ENCODE data around the gene GLIS1.

Gene GLIS1

DNA sequence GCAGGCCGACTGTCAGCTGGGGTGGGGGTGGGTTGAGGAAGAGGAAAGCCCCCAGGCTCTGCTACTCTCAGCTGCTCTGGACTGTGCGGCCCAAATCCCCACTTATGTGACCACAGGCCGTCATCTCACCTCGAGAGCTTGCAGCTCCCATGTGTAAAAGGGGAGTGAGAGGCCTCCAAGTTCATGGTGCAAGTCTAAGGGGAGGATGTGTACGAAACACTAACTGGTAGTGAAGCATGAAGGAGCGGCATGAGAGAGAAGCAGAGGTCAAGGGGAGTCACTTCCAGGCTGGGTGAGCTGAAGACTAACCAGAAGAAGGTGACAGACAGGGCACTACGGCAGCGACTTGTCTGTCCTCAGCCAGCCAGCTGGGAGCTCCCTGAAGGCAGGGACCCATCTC lies 43.8 kb downstream of the GLIS1 start:
- DNase-seq, result no peak
- Histone ChIP-seq H3K36me3 (replicated peaks; ENCODE audit: insufficient read depth, low read length) (no peaks in the 10 kb centered on the region), H3K4me3 (ENCODE audit: low read length) (no peak overlapping the region), H3K9me3 (replicated peaks; ENCODE audit: insufficient read depth, low read length) (no peaks in the 10 kb centered on the region), H4K20me1 (ENCODE audit: insufficient read depth, low read length) (no peaks in the 10 kb centered on the region), H3K9me2 (replicated peaks; ENCODE audit: insufficient read depth, low read length) (no peaks in the 10 kb centered on the region), H3K4me1 (ENCODE audit: low read length) (no peaks in the 10 kb centered on the region), H3F3A (ENCODE audit: insufficient read depth, low read length) (no peaks in the 10 kb centered on the region), H3K27me3 (replicated peaks; ENCODE audit: insufficient read depth, low read length) (no peaks in the 10 kb centered on the region), H3K27ac (ENCODE audit: low read length) (no peak overlapping the region), H3K79me2 (ENCODE audit: low read length) (no peaks in the 10 kb centered on the region), H3K4me2 (ENCODE audit: low read depth, low read length) (no peak overlapping the region), H3K9ac (ENCODE audit: low read length) (no peak overlapping the region), H2AFZ (ENCODE audit: low read length) (no peak overlapping the region)
- TF ChIP-seq EZH2 (optimal IDR thresholded peaks at IDR 0.05; ENCODE audit: low read depth, low read length) (no peak), EZH2phosphoT487 (IDR thresholded peaks at IDR 0.05; ENCODE audit: low read length) (no peak)
- TF ChIP-seq, protein P1, sequence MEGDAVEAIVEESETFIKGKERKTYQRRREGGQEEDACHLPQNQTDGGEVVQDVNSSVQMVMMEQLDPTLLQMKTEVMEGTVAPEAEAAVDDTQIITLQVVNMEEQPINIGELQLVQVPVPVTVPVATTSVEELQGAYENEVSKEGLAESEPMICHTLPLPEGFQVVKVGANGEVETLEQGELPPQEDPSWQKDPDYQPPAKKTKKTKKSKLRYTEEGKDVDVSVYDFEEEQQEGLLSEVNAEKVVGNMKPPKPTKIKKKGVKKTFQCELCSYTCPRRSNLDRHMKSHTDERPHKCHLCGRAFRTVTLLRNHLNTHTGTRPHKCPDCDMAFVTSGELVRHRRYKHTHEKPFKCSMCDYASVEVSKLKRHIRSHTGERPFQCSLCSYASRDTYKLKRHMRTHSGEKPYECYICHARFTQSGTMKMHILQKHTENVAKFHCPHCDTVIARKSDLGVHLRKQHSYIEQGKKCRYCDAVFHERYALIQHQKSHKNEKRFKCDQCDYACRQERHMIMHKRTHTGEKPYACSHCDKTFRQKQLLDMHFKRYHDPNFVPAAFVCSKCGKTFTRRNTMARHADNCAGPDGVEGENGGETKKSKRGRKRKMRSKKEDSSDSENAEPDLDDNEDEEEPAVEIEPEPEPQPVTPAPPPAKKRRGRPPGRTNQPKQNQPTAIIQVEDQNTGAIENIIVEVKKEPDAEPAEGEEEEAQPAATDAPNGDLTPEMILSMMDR (IDR thresholded peaks at IDR 0.05; ENCODE audit: low read length), result no peak

GRCh38 chr1:53694718-53695091 lies 44.3 kb downstream of the GLIS1 start:
- no peaks in the 10 kb centered on the region for H3K9me3 ChIP-seq (replicated peaks; ENCODE audit: insufficient read depth, low read length)

GRCh38 chr1:53693773-53694717 lies 44.9 kb downstream of the GLIS1 start:
- no peak overlapping the region for H3K9ac ChIP-seq (ENCODE audit: low read length)
- no peaks in the 10 kb centered on the region for H3K36me3 ChIP-seq (replicated peaks; ENCODE audit: insufficient read depth, low read length)
- H3K9me3 ChIP-seq (replicated peaks; ENCODE audit: insufficient read depth, low read length), result no peaks in the 10 kb centered on the region
- H3K9me2 ChIP-seq (replicated peaks; ENCODE audit: insufficient read depth, low read length), result no peaks in the 10 kb centered on the region
- no peak overlapping the region for H2AFZ ChIP-seq (ENCODE audit: low read length)
- DNase-seq, result no peak
- no peaks in the 10 kb centered on the region for H3K79me2 ChIP-seq (ENCODE audit: low read length)
- no peak overlapping the region for H3K27ac ChIP-seq (ENCODE audit: low read length)
- H3F3A ChIP-seq (ENCODE audit: insufficient read depth, low read length), result no peaks in the 10 kb centered on the region
- H3K4me2 ChIP-seq (ENCODE audit: low read depth, low read length), result no peak overlapping the region
- H3K4me3 ChIP-seq (ENCODE audit: low read length), result no peak overlapping the region
- no peaks in the 10 kb centered on the region for H3K4me1 ChIP-seq (ENCODE audit: low read length)
- no peaks in the 10 kb centered on the region for H4K20me1 ChIP-seq (ENCODE audit: insufficient read depth, low read length)
- no peaks in the 10 kb centered on the region for H3K27me3 ChIP-seq (replicated peaks; ENCODE audit: insufficient read depth, low read length)
- TF ChIP-seq EZH2phosphoT487 (IDR thresholded peaks at IDR 0.05; ENCODE audit: low read length), result no peak

More at GRCh38 chr1:53694718-53695091, 44.3 kb downstream of the GLIS1 start:
- Histone ChIP-seq H3F3A (ENCODE audit: insufficient read depth, low read length) (no peaks in the 10 kb centered on the region), H3K27me3 (replicated peaks; ENCODE audit: insufficient read depth, low read length) (no peaks in the 10 kb centered on the region), H3K9ac (ENCODE audit: low read length) (no peak overlapping the region), H3K79me2 (ENCODE audit: low read length) (no peaks in the 10 kb centered on the region), H3K27ac (ENCODE audit: low read length) (no peak overlapping the region), H2AFZ (ENCODE audit: low read length) (no peak overlapping the region), H3K9me2 (replicated peaks; ENCODE audit: insufficient read depth, low read length) (no peaks in the 10 kb centered on the region), H4K20me1 (ENCODE audit: insufficient read depth, low read length) (no peaks in the 10 kb centered on the region), H3K36me3 (replicated peaks; ENCODE audit: insufficient read depth, low read length) (no peaks in the 10 kb centered on the region), H3K4me3 (ENCODE audit: low read length) (no peak overlapping the region), H3K4me2 (ENCODE audit: low read depth, low read length) (no peak overlapping the region), H3K4me1 (ENCODE audit: low read length) (no peaks in the 10 kb centered on the region)
- DNase-seq, result no peak
- TF ChIP-seq, protein P1 (IDR thresholded peaks at IDR 0.05; ENCODE audit: low read length), result no peak
- TF ChIP-seq EZH2phosphoT487 (IDR thresholded peaks at IDR 0.05; ENCODE audit: low read length) (no peak), EZH2 (optimal IDR thresholded peaks at IDR 0.05; ENCODE audit: low read depth, low read length) (no peak)

- DNase-seq, result no peak
- Histone ChIP-seq H3K9me3 (replicated peaks; ENCODE audit: insufficient read depth, low read length) (no peaks in the 10 kb centered on the region), H3K4me3 (ENCODE audit: low read length) (no peak overlapping the region), H3K9ac (ENCODE audit: low read length) (no peak overlapping the region), H3K4me2 (ENCODE audit: low read depth, low read length) (no peak overlapping the region), H3K79me2 (ENCODE audit: low read length) (no peaks in the 10 kb centered on the region), H3K27ac (ENCODE audit: low read length) (no peak overlapping the region), H3K27me3 (replicated peaks; ENCODE audit: insufficient read depth, low read length) (no peaks in the 10 kb centered on the region), H4K20me1 (ENCODE audit: insufficient read depth, low read length) (no peaks in the 10 kb centered on the region), H3K36me3 (replicated peaks; ENCODE audit: insufficient read depth, low read length) (no peaks in the 10 kb centered on the region), H3F3A (ENCODE audit: insufficient read depth, low read length) (no peaks in the 10 kb centered on the region), H2AFZ (ENCODE audit: low read length) (no peak overlapping the region), H3K4me1 (ENCODE audit: low read length) (no peaks in the 10 kb centered on the region), H3K9me2 (replicated peaks; ENCODE audit: insufficient read depth, low read length) (no peaks in the 10 kb centered on the region)
- TF ChIP-seq EZH2phosphoT487 (IDR thresholded peaks at IDR 0.05; ENCODE audit: low read length), result no peak
- TF ChIP-seq EZH2 (optimal IDR thresholded peaks at IDR 0.05; ENCODE audit: low read depth, low read length), result no peak
- TF ChIP-seq, protein P1 (IDR thresholded peaks at IDR 0.05; ENCODE audit: low read length), result no peak
These were observed 45.6 kb downstream of the GLIS1 start for GRCh38 chr1:53693339-53693738.
